A549 (cell line): ENCODE data around the gene APOL2. TPM values are rescaled to one million over a fixed set of nuclear protein-coding genes. Genes with fewer than 3 reads are reported as not detected.

Experiments
- ATAC-seq, 2 experiments: fragments of 200-7000 bp in 1 of 2; fragments of >200 bp in 1 of 2; cut with Nextera tagmentation in 1 of 2; cut with Tn5 transposase in 1 of 2; 3 replicates each; pipeline versions ENCODE4 v1.8.0 to v1.9.1; 2018 to 2020; ENCODE audit warnings: mild to moderate bottlenecking in 1 of 2, moderate library complexity in 1 of 2
- CTCF ChIA-PET: fragments of 300-600 bp; sonication (Branson Sonifier 250); formaldehyde crosslinking; extraction: SDS; loops from one replicate; lab custom pipeline; 2021; ENCODE audit warnings: antibody characterized with exemption, inconsistent platforms; lab: Yijun Ruan, JAX
- POLR2A ChIA-PET: fragments of 350-600 bp; formaldehyde crosslinking; extraction: SDS; loops from one replicate; lab custom pipeline; 2021; ENCODE audit warnings: antibody characterized with exemption, inconsistent platforms; lab: Yijun Ruan, JAX
- DNase-seq, 2 experiments: peaks; one replicate each; pipeline versions ENCODE4 v3.0.0 to v3.0.0-alpha.2; 2011 to 2016; ENCODE audit warnings: low read depth in 1 of 2, low spot score in 1 of 2
- FAIRE-seq: peaks from 2 replicates; lab custom pipeline; 2011; peaks lifted over from hg19 to GRCh38; lab: Jason Lieb, UNC
- H3K27ac ChIP-seq, 2 experiments: fragments of >200 bp; sonication (Bioruptor Twin); formaldehyde crosslinking; 3 replicates each; pipeline ENCODE4 v1.5.1; 2016 to 2017
- H3K4me1 ChIP-seq: fragments of >200 bp; sonication (Bioruptor Twin); formaldehyde crosslinking; 3 replicates; pipeline ENCODE4 v1.6.1; 2016
- H3K4me2 ChIP-seq: fragments of >200 bp; sonication (Bioruptor Twin); formaldehyde crosslinking; 3 replicates; pipeline ENCODE4 v1.6.1; 2016
- H3K4me3 ChIP-seq: fragments of >200 bp; sonication (Bioruptor Twin); formaldehyde crosslinking; 3 replicates; pipeline ENCODE4 v1.5.1; 2016
- H3K9me3 ChIP-seq: fragments of >200 bp; sonication (Bioruptor Twin); formaldehyde crosslinking; 3 replicates; pipeline ENCODE4 v1.6.1; 2016
- CBX8 ChIP-seq: fragments of 200-600 bp; sonication (generic); IDR thresholded peaks from 2 replicates; pipeline ENCODE4 v1.6.1; 2016
- CHD4 ChIP-seq: fragments of 200-600 bp; sonication (generic); IDR thresholded peaks from 2 replicates; pipeline ENCODE4 v1.6.1; 2016; ENCODE audit warnings: antibody characterized with exemption, mild to moderate bottlenecking, borderline replicate concordance
- EHF ChIP-seq: fragments of 250-450 bp; sonication (Bioruptor Pico); IDR thresholded peaks from 2 replicates; pipeline ENCODE4 v1.5.0; 2020; ENCODE audit warnings: mild to moderate bottlenecking
- FOSB ChIP-seq: fragments of 250-450 bp; sonication (Bioruptor Pico); IDR thresholded peaks from 2 replicates; pipeline ENCODE4 v1.5.0; 2020; ENCODE audit warnings: mild to moderate bottlenecking, moderate library complexity
- HDAC2 ChIP-seq: fragments of 200-600 bp; sonication (generic); IDR thresholded peaks from 2 replicates; pipeline ENCODE4 v1.6.1; 2016
- HOXB13 ChIP-seq: fragments of 250-450 bp; sonication (Bioruptor Pico); IDR thresholded peaks from 2 replicates; pipeline ENCODE4 v1.5.0; 2020; ENCODE audit warnings: low read depth, mild to moderate bottlenecking, moderate library complexity
- HOXB5 ChIP-seq: fragments of 250-450 bp; sonication (Bioruptor Pico); IDR thresholded peaks from 2 replicates; pipeline ENCODE4 v1.5.0; 2020; ENCODE audit warnings: mild to moderate bottlenecking, moderate library complexity
- JUN ChIP-seq, 2 experiments: fragments of >200 bp; sonication (Bioruptor Twin); formaldehyde crosslinking; IDR thresholded peaks; 2 replicates in 1 of 2; 3 replicates in 1 of 2; pipeline ENCODE4 v1.6.1; 2016 to 2017
- JUNB ChIP-seq: fragments of >200 bp; sonication (Bioruptor Twin); formaldehyde crosslinking; IDR thresholded peaks from 2 replicates; pipeline ENCODE4 v1.6.1; 2016
- KDM1A ChIP-seq: fragments of 200-600 bp; sonication (generic); IDR thresholded peaks from 2 replicates; pipeline ENCODE4 v1.6.1; 2016; ENCODE audit warnings: low read depth, mild to moderate bottlenecking
- MAFK ChIP-seq: fragments of 450-650 bp; IDR thresholded peaks from 2 replicates; pipeline ENCODE4 v1.6.1; 2014; ENCODE audit not compliant: partially characterized antibody
- MAZ ChIP-seq: fragments of 150-350 bp; IDR thresholded peaks from 2 replicates; pipeline ENCODE4 v1.6.1; 2014; ENCODE audit warnings: antibody characterized with exemption, low read depth, low read length, borderline replicate concordance
- MYC ChIP-seq: IDR thresholded peaks from 2 replicates; pipeline ENCODE4 v1.6.1; 2012; ENCODE audit warnings: mild to moderate bottlenecking, inconsistent platforms, low read length, improper control_type of control experiment, borderline replicate concordance
- NFE2L2 ChIP-seq: fragments of 150-350 bp; conservative IDR thresholded peaks from 2 replicates; pipeline ENCODE4 v1.6.1; 2014; ENCODE audit warnings: low read length
- PHF8 ChIP-seq: fragments of 200-600 bp; sonication (generic); IDR thresholded peaks from 2 replicates; pipeline ENCODE4 v1.6.1; 2016; ENCODE audit warnings: low read depth, mild to moderate bottlenecking, antibody characterized with exemption, moderate library complexity, borderline replicate concordance
- POLR2AphosphoS2 ChIP-seq: conservative IDR thresholded peaks from 2 replicates; pipeline ENCODE4 v1.6.1; 2012; ENCODE audit warnings: low read length, improper control_type of control experiment, inconsistent platforms
- REST ChIP-seq: fragments of 200-600 bp; sonication (generic); IDR thresholded peaks from 2 replicates; pipeline ENCODE4 v1.6.1; 2016; ENCODE audit warnings: antibody characterized with exemption, mild to moderate bottlenecking, moderate library complexity
- RNF2 ChIP-seq: fragments of 200-600 bp; sonication (generic); IDR thresholded peaks from 2 replicates; pipeline ENCODE4 v1.6.1; 2016; ENCODE audit warnings: low read depth, mild to moderate bottlenecking, antibody characterized with exemption, moderate library complexity, borderline replicate concordance
- SMC3 ChIP-seq: fragments of >200 bp; sonication (Bioruptor Twin); formaldehyde crosslinking; IDR thresholded peaks from 3 replicates; pipeline ENCODE4 v1.6.1; 2018; ENCODE audit warnings: inconsistent platforms
- SREBF2 ChIP-seq: fragments of 450-650 bp; IDR thresholded peaks from 2 replicates; pipeline ENCODE4 v1.6.1; 2014; ENCODE audit warnings: mild to moderate bottlenecking, moderate library complexity
- TFCP2L1 ChIP-seq: fragments of 250-450 bp; sonication (Bioruptor Pico); IDR thresholded peaks from 2 replicates; pipeline ENCODE4 v1.5.0; 2021; ENCODE audit warnings: mild to moderate bottlenecking
- ZC3H11A ChIP-seq: fragments of 450-650 bp; IDR thresholded peaks from 2 replicates; pipeline ENCODE4 v1.6.1; 2014; ENCODE audit warnings: antibody characterized with exemption, mild to moderate bottlenecking
- ZNF302 ChIP-seq: fragments of 250-450 bp; sonication (Bioruptor Pico); IDR thresholded peaks from 2 replicates; pipeline ENCODE4 v1.9.0; 2021; ENCODE audit warnings: inconsistent platforms, mild to moderate bottlenecking, moderate library complexity
- WGBS: methylation state at CpG from one replicate; pipeline ENCODE4 v1.1.6; 2017; ENCODE audit errors: missing lambda C conversion rate; 5-methylcytosine and 5-hydroxymethylcytosine counted together
- polyA plus RNA-seq, 4 experiments: library from polyadenylated mRNA; depleted of rRNA in 3 of 4; stranded (reverse); fragments of >200 nt; fragmentation: RNase III in 1 of 4; extraction: RNeasy Plus Mini Kit Qiagen cat#74134 plus additional on column Dnase treatment in 1 of 4; gene quantifications; 2 replicates in 3 of 4; 3 replicates in 1 of 4; pipeline ENCODE4 v1.2.3, GENCODE V29; 2011 to 2017

APOL2 gene
- polyA plus RNA-seq, 2 of the 4 experiments (the other 2 are of a cell fraction), result 8.7 to 23.8 TPM

DNA sequence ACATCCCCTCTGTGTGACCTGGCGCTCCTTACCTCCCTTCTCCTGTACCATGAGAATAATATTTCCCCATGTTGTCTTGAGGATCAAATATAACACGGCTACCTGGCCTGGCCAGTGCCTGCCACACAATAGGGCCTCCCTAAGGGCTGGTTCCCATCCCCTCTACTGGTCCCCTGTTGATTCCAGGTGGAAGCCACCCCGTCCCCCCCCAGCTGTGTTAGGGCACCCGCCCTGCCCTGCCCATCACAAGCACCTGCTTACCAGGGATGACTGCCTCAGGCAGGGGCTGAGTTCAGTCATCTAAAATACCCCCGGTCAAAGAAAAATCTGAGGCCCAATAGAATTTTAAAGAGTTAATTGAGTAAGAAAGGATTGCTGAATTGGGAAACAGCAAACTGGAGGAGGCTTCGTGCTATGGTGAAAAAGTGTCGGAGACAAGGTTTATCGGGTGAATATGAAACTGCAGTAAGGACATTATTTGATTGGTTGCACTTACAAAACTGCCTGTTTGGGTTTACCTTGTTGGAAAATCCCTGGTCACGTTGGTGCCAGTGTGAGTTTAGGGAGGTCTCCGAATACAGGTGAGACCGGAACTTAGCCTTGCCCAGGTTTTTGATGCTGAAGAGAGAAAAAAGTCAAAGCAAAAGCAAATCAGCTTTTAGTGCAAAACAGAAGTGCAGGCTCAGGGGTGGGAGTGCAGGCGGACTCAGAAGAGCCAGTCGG, 18.8 kb upstream of the APOL2 start:
- peaks cover 22% of the 10 kb centered on the region for H3K4me1 ChIP-seq
- no peak overlapping the region for H3K4me2 ChIP-seq
- no peak overlapping the region for H3K4me3 ChIP-seq
- no peaks in the 10 kb centered on the region for H3K9me3 ChIP-seq
- ChIA-PET POLR2A (no interaction called here), CTCF (interaction anchor here (1.2 kb wide), 1 partner anchor 44 kb away, joined by 3 read pairs; no protein-coding TSS in a partner anchor)
- ATAC-seq (no peak), DNase-seq (no peak), FAIRE-seq (no peak)
- 88% methylated on average over 10 of the region's 13 CpGs for WGBS
- TF ChIP-seq CBX8 (no peak), PHF8 (no peak), REST (no peak), EHF (CRISPR knock-in tag) (no peak), SMC3 (no peak), MAZ (no peak), JUN (IDR thresholded peaks at IDR 0.05) (no peak), CHD4 (no peak), TFCP2L1 (no peak), RNF2 (no peak), HOXB5 (CRISPR knock-in tag) (no peak), ZNF302 (CRISPR knock-in tag) (no peak), POLR2AphosphoS2 (no peak), ZC3H11A (no peak), FOSB (CRISPR knock-in tag) (no peak), JUNB (no peak), SREBF2 (no peak), MYC (no peak)
- H3K27ac ChIP-seq, result no peak overlapping the region

- ATAC-seq, result no peak
- TF ChIP-seq NFE2L2 (no peak), HOXB13 (CRISPR knock-in tag) (no peak), MAFK (no peak), HDAC2 (no peak), RNF2 (no peak), MYC (no peak), KDM1A (no peak), SREBF2 (no peak)
- no peak for FAIRE-seq
- Histone ChIP-seq H3K4me1 (peaks cover 30% of the 10 kb centered on the region), H3K4me3 (no peak overlapping the region), H3K4me2 (no peak overlapping the region), H3K9me3 (no peaks in the 10 kb centered on the region), H3K27ac (no peak overlapping the region)
- 50% methylated on average over 2 of the region's 8 CpGs for WGBS
- no peak for DNase-seq
- CTCF ChIA-PET, result no interaction called here
- POLR2A ChIA-PET, result no interaction called here
These were observed 18.0 kb upstream of the APOL2 start for GRCh38 chr22:36257308-36257707.
